GM19043 (cell line): ENCODE measurements around the gene HOXA4.

Experiments used
- ATAC-seq: cut with Tn5 transposase; IDR thresholded peaks from one replicate; pipeline ENCODE4 v1.9.1; 2021; ENCODE audit warnings: low read depth; ENCODE audit not compliant: unreplicated experiment

The HOXA4 gene

DNA sequence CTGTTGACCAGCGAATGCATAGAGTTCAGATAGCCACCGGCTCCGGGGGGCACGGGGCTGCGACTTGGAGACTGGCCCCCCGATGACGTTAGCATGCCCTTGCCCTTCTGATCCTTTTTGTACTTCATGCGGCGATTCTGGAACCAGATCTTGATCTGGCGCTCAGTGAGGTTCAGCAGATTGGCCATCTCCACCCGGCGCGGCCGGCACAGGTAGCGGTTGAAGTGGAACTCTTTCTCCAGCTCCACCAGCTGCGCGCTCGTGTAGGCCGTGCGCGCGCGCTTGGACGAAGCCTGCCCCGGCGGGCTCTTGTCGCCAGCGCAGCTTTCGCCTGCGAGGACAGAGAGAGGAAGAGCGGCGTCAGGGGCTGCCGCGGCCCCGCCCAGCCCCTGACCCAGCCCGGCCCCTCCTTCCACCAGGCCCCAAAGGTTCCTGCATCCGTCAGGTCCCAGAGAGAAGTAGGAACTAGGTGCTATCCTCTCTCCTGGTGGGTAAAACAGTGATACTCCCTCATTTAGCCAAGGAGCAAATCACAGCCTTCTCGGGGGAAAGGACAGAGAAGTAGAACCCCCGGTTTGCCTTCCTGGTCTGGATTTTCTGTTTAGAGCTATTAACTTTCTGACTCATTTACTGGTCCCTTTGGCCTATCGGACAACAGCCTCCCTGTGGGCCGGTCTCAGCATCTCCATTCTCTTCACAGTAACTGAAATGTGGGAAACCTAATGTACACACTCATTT, 22.0 kb downstream of the HOXA4 start:
- ATAC-seq: no peak

- ATAC-seq: no peak
These were observed 22.9 kb downstream of the HOXA4 start for GRCh38 chr7:27107391-27108381.

DNA sequence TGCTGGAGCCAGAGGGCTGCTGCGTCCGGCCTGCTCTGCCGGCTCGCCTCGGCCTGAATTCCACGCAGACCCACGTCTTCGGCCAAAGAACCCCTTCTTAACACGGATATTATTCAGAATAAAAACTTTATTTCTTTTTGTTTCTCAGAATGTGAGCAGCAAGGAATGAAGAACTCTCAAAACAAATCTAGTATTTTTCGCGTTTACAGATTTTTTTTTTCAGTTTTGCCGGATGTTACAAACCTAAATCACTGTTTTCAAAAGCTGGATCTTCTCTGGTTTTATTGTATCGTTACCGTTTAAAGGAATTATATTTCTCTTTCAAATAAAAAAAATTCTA, 23.7 kb downstream of the HOXA4 start:
- ATAC-seq: no peak

DNA sequence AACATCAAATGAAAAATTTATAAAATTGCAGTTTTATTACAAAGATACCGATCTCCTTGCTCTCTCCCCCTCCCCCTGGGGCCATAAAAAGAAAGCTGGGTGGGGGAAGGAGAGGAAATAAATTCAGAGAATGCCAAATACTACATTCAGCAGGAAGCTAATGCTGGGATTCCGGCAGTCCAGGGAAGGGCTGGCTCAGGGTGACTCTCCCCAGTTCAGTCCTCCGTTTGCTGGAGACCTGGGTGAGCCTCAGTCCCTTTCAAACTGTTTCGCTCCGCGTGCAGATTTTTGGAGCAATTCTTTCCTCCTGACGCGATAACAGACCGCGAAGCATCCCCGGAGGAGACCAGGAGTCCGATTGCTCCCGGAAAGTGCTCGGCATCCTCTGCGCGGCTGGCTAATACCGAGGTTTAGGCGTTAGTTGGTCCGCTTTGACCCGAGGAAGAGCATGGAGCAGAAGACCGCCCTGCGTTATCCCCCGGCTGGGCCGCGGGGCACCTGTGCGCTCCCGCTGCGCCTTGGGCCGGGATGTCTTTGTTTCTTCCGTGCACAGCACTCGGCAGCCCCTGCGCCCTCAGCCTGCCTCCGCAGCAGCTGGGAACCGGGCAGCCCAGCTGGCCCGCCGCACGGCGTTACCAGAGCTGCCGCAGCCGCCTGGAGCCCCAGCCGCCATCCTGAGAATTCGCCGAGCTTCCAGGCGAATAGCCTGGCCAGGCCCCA, 24.2 kb downstream of the HOXA4 start:
- no peak for ATAC-seq

DNA sequence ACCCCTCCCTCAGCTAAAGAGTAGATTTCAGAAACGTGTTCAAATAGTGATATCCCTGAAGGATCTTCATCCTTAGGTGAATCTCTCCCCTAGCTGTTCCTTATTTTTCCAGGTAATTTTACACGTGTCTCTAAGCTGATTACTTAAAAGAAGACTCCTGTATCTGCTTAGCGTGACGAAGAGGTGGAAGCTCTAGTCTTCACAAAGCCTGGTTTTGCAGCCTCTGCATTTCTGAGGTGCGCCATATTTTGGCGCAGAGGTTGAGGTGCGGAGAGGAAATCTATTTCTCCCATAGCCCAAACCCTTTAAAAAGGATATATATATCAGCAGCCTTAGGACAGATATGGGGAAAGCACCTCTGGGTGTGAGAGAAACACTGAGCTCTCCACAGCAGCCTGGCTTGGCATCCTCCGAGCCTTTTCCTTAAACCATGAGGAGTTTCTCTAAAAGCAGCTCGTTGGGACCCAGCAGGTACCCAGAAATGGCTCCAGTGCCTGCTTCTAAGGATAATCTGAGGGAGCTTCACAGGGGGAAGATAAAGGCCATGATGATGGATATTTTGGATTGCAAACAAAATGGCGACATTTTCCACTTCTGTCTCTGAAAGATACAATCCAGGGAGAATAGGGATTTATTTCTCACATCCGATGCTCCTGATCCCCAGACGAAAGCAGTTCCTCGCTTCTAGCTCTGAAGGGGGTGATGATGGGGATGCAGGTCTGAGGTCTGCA, 25.1 kb downstream of the HOXA4 start:
- ATAC-seq: no peak

GRCh38 chr7:27104341-27105058, 26.1 kb downstream of the HOXA4 start:
- ATAC-seq: no peak

DNA sequence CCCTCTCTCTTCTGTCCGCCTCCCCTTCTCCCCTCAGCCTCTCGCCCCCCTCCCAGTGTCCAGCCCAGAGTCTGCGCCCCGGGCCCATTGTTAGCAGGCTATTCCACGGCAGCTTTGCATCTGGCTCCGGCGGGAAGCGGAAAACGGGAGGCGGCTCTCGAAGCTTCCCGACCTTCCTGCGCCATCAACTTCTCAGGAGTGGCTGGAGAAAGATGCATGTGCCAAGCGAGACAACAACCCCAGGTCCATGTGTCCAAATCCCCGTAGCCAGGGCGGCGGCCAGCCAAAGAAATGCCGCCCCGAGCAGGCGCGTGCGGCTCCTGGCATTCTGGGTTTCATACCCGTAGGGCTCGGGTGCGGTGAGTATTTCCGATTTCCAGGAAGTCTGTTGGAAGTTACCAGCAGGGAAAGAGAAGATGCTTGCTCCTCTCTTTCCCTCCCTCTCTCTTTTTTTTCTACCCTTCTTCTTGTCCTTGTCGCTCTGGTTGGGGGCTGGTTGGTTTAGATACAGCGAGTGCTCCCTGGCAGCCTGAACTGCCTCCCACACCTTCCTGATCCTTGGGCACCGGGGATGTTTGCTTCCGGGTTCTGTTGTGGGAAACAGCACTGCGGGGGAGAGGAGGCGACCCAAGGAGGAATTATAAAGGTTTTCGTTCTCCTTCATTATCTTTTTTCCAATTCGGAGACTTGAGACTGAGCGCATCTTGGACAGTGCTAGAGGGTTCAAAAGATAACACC, 26.9 kb downstream of the HOXA4 start:
- no peak for ATAC-seq

GRCh38 chr7:27102581-27103442, 27.7 kb downstream of the HOXA4 start, which contains the start of gene HOXA2:
HOXA2 (minus strand) TSS chr7:27102683; CDS start chr7:27102500, 183 bp downstream.
- ATAC-seq: no peak

DNA sequence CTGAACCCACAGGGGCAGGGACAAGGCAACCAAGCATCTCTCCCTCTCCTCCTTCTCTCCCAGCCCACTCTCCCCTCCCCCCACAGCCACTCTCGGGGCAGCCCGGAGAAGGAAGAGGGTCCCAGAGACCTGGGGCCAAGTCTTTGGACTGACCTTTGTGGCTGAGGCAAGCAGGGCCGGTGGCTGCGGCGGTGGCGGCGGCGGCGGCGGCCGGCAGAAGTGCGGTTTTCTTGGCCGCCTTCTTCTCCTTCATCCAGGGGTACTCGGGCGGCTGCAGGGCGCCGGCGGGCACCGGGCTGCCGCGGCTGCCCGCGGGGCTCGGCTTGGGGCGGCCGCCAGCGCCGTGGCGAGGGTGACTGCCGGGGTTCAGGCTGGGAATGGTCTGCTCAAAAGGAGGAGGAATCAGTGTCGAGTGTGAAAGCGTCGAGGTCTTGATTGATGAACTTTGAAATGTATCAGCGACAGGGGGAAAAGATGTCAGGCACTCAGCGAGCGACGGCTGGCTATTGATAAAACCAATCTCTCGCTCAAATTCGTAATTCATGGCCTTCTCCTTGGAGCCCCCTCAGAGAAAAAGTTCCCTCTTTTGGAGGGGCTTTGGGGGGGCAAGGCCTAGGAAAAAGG, 28.5 kb downstream of the HOXA4 start:
- no peak for ATAC-seq

DNA sequence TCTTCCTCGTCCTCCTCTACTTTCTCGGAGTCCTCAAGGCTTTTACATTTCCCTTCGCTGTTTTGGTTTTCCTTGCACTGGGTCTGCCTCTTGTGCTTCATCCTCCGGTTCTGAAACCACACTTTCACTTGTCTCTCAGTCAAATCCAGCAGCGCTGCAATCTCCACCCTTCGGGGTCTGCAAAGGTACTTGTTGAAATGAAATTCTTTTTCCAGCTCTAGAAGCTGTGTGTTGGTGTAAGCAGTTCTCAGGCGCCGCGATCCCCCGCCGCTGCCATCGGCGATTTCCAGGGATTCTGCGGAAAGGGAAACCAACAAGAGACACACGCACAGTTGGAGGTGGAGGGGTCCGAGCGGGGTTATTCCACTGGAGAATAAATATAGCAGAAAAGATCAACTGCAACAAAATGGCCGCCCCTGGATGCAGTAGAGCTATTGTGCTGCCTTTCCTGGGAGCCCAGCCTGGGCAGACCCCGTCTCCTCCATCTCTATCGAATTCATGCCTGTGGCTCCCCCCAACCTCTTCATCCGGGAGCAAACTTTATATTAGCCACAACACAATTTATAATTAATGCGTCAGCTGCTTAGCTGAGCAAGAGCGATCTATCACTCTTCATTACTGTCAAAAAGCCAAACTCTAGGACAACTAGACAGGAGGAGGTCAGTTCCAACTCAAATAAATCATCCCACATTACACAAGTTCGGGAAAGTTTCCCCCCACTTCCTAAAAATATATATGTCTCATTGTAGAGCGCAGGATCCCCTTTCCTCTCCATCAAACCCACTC, 29.2 kb downstream of the HOXA4 start:
- no peak for ATAC-seq

DNA sequence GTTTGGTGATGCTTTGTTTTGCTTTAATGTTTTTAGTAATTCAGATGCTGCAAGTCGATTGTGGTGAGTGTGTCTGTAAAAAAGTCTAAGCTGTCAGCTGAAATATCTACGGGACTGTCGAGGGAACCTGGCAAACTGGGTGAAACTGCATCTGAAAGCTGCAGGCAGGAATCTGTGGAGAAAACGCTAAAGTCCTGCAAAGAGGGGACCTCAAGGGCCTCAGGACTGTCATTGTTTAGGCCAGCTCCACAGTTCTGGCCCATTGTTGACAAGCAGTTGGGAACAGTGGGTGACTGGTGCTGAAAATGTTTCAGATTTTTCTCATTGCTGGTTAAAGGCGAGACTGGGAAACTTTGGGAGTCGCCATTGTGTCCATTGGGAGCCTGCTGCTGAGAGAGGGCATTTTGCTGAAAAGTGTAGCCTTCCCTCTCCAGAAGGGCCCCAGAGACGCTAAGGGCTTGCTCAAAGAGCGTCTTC, 29.8 kb downstream of the HOXA4 start:
- ATAC-seq: no peak

- no peak for ATAC-seq
These were observed 30.8 kb downstream of the HOXA4 start for GRCh38 chr7:27099453-27100370.

GRCh38 chr7:27098578-27099451, 31.7 kb downstream of the HOXA4 start:
- no peak for ATAC-seq

- ATAC-seq: no peak
These were observed 32.6 kb downstream of the HOXA4 start for GRCh38 chr7:27097686-27098577.
